ENCODE results near the gene UNC79.

Gene UNC79

GRCh38 chr14:93733231-93733630 lies 302.5 kb downstream of the UNC79 start:
- no peak for FAIRE-seq

GRCh38 chr14:93733631-93734030 lies 302.9 kb downstream of the UNC79 start:
- FAIRE-seq, result no peak

- no peak for FAIRE-seq
These were observed 303.5 kb downstream of the UNC79 start for GRCh38 chr14:93734086-93734822.

GRCh38 chr14:93735206-93735605 lies 304.5 kb downstream of the UNC79 start:
- FAIRE-seq, result no peak

GRCh38 chr14:93736378-93737014 lies 305.8 kb downstream of the UNC79 start:
- FAIRE-seq, result no peak

- no peak for FAIRE-seq
These were observed 306.9 kb downstream of the UNC79 start for GRCh38 chr14:93737634-93738033.

- FAIRE-seq, result no peak
These were observed 311.0 kb downstream of the UNC79 start for GRCh38 chr14:93741556-93742230.

- FAIRE-seq, result no peak
These were observed 312.0 kb downstream of the UNC79 start for GRCh38 chr14:93742761-93743160.

- no peak for FAIRE-seq
These were observed 312.7 kb downstream of the UNC79 start for GRCh38 chr14:93743270-93744060.

- no peak for FAIRE-seq
These were observed 313.4 kb downstream of the UNC79 start for GRCh38 chr14:93744176-93744575.

- no peak for FAIRE-seq
These were observed 314.1 kb downstream of the UNC79 start for GRCh38 chr14:93744876-93745275.

GRCh38 chr14:93745603-93746273 lies 315.0 kb downstream of the UNC79 start:
- no peak for FAIRE-seq

GRCh38 chr14:93747102-93747501 lies 316.4 kb downstream of the UNC79 start:
- FAIRE-seq, result no peak

- no peak for FAIRE-seq
These were observed 316.8 kb downstream of the UNC79 start for GRCh38 chr14:93747560-93747959.

- FAIRE-seq, result no peak
These were observed 317.7 kb downstream of the UNC79 start for GRCh38 chr14:93748208-93749075.

- no peak for FAIRE-seq
These were observed 318.3 kb downstream of the UNC79 start for GRCh38 chr14:93749076-93749420.

GRCh38 chr14:93751946-93752655 lies 321.4 kb downstream of the UNC79 start:
- no peak for FAIRE-seq

- FAIRE-seq, result no peak
These were observed 322.3 kb downstream of the UNC79 start for GRCh38 chr14:93752980-93753561.

GRCh38 chr14:93753647-93754046 lies 322.9 kb downstream of the UNC79 start:
- no peak for FAIRE-seq

GRCh38 chr14:93757206-93757605 lies 326.5 kb downstream of the UNC79 start:
- no peak for FAIRE-seq
